ENCODE measurements around the gene XRN2.

- TF ChIP-seq CTCF (IDR thresholded peaks at IDR 0.05) (no peak), POLR2A (IDR thresholded peaks at IDR 0.05) (no peak)
Measured at GRCh38 chr20:21391185-21391971, 88.2 kb downstream of the XRN2 start.

Data from ovary (tissue), 3 donors.